ENCODE measurements around the gene TNFAIP6.

DNA sequence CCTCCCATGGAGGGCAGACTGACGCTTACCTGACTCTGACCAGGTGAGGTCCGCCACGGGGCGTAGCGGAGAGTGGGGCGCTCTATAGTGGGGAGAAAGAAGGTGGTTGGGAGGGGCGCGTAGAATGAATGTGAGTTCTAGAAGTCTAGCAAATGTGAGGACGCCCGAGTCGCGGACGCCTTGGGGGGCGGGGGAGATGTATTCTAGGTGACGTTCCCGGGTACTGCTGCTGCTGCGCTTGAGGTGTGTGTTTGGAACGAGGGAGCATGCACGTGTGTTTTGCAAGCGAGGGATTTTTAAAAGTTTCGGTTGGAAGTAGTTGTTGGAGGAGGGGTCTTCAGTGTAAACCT, 53.1 kb downstream of the TNFAIP6 start:
- TF ChIP-seq, protein P1, sequence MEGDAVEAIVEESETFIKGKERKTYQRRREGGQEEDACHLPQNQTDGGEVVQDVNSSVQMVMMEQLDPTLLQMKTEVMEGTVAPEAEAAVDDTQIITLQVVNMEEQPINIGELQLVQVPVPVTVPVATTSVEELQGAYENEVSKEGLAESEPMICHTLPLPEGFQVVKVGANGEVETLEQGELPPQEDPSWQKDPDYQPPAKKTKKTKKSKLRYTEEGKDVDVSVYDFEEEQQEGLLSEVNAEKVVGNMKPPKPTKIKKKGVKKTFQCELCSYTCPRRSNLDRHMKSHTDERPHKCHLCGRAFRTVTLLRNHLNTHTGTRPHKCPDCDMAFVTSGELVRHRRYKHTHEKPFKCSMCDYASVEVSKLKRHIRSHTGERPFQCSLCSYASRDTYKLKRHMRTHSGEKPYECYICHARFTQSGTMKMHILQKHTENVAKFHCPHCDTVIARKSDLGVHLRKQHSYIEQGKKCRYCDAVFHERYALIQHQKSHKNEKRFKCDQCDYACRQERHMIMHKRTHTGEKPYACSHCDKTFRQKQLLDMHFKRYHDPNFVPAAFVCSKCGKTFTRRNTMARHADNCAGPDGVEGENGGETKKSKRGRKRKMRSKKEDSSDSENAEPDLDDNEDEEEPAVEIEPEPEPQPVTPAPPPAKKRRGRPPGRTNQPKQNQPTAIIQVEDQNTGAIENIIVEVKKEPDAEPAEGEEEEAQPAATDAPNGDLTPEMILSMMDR (IDR thresholded peaks at IDR 0.05) = no peak
- no peak for TF ChIP-seq NFE2L1 (CRISPR knock-in tag; IDR thresholded peaks at IDR 0.05)

Measured in WTC11 (cell line).